NCI-H526 treated with DMSO at 0.1 percent for 48 hours (cell line): Measurements from ENCODE around the gene RFX1.
"Not testable (repeated sequence)": the region's sequence is repeated elsewhere in the genome, so short reads cannot be mapped to it uniquely, and the experiment has no call there.

ENCODE experiments used
- DNase-seq: peaks from one replicate; lab custom pipeline; 2025; lab: John Stamatoyannopoulos, UW

RFX1 gene

DNA sequence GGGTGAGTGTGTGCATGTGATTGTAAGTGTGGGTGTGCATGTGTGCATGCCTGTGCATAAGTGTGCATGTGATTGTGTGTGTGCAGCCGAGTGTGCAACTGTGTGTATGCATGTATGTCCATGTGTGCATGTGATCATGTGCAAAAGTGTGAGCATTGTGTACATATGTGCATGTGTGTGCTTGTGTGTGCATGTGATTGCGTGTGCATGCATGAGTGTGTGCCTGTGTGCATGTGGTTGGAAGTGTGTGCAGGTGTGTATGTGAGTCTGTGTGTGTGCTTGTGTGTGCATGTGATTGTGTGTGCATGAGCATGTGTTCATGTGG, 71.4 kb downstream of the RFX1 start:
- DNase-seq = no peak

DNA sequence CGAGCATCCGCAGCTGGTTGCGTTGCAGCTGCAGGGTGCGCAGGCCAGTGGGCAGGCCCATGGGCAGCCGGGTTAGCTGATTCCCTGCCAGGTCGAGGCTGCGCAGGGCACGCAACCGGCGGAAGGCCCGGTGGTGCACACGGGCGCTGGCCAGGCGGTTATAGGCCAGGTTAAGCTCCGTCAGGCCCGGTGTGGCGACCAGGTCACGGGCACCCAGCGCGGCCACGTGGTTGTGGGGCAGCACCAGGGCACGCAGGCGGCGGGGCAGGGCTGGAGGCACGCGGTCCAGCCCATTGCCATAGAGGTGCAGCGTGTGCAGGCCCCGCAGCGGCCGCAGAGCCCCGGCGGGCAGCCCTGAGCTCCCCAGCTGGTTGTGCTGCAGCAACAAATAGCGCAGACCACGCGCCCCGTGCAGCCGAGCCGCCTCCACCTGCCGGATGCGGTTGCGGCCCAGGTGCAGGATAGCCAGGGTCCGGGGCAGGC, 73.2 kb downstream of the RFX1 start:
- DNase-seq = no peak

DNA sequence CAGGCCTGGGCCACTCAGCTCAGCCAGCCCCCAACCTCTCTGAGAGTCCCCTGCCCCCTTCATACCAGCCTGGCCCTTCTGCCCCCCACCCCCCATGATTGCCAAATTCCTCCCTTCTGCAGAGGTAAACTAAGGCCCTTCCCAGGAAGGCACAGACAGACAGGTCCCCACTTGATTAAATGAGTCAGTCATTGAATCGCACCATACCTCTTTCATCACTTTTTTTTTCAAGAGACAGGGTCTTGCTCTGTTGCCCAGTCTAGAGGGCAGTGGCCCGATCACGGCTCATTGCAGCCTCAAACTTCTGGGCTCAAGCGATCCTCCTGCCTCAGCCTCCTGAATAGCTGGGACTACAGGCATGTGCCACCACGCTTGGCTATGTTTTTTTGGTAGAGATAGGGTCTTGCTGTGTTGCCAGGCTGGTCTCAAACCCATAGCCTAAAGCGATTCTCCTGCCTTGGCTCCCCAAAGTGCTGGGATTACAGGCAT, 73.9 kb downstream of the RFX1 start:
- no peak for DNase-seq

DNA sequence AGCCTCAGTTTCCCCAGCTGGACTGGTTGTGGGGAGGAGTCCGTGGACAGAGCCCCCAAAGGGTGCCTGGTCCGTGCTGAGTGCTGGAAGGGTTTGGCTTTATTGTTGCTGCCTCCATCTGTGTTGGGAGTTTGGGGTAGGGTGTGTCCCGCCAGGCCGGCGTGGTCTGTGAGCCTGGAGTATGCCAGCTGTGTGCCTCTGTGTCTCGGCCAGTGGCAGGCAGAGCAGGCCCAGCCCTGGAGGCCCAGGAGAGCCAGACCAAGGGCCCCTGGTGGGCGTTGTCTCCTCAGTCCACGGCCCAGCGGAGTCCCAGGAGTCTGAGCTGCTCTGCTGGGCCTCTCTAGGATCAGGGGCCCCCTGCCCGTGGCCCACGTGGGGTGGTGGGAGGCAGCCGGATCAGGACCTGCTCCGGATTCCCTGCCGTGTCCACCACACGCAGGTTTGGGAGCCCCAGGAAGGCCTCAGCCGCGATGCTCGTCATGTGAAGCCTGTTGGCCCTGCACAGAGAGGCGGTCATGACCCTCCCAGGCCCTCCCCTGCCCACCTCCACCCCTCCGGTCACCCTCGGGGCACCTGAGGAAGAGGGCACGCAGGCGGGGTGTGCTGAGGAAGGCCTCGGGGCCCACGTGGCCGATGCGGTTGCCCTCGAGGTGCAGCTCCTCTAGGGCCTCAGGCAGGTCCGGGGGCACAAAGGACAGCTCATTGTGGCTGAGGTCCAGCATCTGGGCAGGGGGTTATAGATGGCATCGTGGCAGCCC, 74.5 kb downstream of the RFX1 start:
- no peak for DNase-seq

DNA sequence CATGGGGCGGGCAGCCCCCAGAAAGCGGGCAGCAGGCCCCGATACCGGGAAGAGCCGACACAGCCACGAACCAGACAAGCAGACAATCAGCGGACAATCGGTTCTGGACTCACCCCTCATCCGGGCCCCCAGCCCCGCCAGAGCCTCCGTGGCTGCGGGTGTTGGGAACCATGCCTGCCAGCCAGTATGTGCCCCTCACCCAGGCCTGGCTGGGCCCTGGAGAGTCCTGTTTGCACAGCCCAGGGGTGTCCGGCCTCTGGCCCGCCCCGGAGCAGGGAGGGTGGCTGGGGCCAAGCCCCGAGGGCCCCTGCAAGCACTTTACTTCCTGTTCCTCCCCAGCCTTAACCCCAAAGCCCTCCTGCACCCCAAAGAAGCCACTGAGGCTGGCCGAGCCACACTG, 75.7 kb downstream of the RFX1 start:
- no peak for DNase-seq

DNA sequence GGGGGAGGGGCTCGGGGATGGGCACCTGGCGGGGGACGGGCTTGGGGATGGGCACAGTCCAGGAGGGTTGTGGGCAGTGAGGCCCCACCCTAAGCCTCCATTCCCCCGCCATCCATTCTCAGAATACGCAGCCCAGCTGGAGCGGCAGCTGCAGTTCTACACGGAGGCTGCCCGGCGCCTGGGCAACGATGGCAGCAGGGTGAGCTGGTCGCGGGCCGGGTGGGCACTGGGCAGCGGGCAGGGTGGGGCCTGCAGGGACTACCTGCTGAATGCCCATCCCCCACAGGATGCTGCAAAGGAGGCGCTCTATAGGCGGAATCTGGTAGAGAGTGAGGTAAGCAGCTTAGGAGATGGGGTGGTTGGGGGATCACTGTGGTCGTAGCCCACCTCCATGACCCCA, 76.2 kb downstream of the RFX1 start:
- no peak for DNase-seq

DNA sequence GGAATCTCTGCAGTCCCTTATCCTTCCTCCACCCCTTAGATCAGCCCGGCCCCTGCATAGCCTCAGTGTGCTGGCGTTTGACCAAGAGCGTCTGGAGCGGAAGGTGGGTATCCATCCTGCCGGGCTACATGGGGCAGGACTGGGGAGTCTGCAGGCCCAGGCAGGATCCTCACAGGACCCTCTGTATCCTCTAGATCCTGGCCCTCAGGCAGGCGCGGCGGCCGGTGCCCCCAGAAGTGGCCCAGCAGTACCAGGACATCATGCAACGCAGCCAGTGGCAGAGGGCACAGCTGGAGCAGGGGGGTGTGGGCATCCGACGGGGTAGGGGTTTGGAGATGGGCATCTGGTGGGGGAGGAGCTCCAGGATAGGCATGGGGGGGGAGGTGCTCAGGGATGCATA, 76.8 kb downstream of the RFX1 start:
- no peak for DNase-seq

DNA sequence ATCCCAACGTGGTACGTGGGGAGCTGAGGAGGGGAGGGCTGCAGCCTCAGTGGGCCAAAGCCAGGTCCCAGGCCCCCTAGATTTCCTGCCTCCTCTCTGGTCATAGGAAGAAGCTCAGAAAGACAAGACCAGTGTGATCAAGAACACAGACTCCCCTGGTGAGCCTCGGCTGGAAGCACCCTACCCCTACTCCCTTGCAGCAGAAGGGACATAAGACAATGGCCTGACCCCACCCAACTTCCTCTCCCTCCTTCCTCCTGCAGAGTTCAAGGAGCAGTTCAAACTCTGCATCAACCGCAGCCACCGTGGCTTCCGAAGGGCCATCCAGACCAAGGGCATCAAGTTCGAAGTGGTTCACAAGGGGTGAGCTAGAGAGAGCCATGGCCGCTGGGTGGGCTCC, 79.4 kb downstream of the RFX1 start:
- no peak for DNase-seq

DNA sequence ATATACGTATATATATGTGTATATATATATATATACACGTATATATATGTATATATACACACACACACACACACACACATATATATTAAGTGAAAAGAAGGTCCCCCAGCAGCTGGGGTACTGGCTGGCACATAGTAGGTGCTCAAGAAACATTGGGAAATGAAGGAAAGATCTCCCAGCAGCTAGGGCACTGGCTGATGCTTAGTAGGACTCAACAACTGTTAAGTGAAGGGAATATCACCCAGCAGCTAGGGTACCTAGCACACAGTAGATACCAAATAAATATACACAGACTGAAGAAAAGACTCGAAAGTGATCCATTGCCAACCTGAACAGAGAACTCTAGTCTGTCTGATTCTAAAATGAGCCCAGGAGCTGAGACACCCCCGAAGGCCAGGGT, 80.1 kb downstream of the RFX1 start:
- DNase-seq = no peak

DNA sequence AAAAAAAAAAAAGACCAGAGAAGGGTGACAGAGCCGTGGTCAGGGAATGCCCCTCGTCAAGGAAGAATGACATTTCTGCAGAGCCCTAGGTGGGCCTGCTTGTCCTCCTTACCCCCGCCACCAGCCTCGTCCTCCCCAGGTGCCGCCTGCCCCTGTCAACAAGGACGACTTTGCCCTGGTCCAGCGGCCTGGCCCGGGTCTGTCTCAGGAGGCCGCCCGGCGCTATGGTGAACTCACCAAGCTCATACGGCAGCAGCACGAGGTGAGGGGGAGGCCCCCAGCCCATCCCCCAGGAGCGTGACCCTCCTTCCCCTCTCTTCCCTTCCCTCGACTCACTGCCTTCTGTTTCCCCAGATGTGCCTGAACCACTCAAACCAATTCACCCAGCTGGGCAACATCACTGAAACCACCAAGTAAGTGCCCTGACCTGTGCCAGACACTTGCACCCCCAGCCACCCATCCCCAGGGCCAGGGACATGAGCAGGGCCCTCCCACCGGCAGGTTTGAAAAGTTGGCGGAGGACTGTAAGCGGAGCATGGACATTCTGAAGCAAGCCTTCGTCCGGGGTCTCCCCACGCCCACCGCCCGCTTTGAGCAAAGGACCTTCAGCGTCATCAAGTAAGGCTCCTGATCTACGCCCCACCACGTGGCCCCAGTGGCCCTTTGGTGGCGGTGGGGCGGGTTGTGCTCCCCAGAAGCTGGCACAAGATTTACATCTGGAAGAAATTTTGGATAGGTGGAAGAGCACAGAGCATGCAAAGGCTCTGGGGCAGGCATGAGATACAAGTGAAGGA, 82.7 kb downstream of the RFX1 start:
- no peak for DNase-seq

DNA sequence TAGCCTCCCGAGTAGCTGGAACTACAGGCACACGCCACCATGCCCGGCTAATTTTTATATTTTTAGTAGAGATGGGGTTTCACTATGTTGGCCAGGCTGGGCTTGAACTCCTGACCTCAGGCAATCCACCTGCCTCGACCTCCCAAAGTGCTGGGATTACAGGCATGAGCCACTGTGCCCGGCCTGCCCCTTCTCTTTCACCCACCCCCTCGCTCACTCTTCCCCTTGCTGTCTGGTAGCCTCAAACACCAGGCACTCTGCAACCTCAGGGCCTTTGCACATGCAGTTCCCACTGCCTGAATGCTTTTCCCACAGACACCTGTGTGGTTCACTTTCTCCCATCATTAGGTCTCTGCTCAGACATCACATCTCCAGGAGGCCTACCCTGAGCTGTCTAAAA, 84.0 kb downstream of the RFX1 start:
- not testable (repeated sequence) for DNase-seq

DNA sequence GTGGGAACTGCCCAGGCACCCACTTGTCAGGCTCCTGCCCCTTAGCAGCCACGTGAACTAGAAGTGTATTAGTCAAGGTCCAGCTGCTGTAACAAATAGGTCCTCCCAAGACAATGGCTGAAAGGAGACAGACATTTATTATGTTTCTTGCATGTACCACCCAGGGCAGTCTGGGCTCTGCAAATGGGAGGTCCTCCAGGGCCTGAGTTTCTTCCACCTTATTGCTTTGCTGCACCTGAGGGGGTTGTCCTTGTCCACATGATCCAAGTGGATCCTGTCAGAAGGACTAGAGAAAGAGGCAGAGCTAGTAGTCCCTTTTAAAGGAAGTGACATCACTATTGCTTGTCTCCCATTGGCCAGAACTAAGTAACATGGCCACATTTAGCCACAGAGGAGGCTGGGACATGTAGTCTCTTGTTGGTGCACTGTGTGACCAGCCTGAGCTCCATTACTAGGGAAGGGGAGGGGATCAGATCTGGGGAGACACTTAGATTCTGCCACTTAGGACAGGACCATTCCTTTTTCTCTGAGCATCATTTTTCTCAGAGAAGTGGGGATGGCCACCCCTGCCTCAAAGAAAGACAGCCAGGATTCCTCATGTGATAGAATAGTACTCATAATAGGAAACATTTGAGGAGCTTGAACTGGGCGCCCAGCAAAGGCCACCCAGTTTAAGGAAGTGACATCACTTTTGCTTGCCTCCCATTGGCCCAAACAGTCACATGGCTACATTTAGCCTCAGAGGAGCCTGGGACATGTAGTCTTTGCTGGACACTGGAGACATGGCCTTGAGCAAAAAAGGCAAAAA, 85.0 kb downstream of the RFX1 start:
- peak; percentile 13 for DNase-seq

DNA sequence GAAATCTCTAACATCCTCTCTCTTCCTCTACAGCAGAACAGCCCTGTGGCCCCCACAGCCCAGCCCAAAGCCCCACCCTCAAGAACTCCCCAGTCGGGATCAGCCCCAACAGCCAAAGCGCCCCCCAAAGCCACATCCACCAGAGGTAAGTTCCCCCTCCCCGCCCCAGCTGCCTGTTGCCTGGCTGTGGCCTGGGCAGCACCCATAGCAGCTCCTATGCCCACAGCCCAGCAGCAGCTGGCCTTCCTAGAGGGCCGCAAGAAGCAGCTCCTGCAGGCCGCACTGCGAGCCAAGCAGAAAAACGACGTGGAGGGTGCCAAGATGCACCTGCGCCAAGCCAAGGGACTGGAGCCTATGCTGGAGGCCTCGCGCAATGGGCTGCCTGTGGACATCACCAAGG, 85.6 kb downstream of the RFX1 start:
- DNase-seq = no peak

DNA sequence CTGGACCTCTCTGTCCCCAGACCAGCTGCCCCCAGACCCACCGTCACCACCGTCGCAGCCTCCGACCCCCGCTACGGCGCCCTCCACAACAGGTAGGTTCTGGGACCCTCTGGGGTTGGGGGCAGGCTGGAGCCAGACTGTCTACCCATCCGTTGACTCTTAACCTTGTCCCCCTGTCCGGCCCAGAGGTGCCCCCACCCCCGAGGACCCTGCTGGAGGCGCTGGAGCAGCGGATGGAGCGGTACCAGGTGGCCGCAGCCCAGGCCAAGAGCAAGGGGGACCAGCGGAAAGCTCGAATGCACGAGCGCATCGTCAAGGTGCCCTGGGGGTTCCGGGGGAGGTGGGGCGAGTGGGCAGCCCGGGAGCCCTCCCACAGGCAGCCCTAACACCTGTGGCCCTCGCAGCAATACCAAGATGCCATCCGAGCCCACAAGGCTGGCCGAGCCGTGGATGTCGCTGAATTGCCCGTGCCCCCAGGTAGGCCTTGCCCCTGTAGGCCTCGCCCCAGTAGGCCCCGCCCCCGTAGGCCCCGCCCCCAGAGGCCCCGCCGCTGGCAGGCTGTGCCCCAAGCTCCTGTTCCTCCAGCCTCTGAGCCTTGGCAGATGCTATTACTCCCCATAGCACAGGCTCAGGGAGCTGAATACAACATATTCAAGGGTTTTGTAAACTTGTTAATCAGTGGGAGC, 87.3 kb downstream of the RFX1 start:
- DNase-seq = no peak

DNA sequence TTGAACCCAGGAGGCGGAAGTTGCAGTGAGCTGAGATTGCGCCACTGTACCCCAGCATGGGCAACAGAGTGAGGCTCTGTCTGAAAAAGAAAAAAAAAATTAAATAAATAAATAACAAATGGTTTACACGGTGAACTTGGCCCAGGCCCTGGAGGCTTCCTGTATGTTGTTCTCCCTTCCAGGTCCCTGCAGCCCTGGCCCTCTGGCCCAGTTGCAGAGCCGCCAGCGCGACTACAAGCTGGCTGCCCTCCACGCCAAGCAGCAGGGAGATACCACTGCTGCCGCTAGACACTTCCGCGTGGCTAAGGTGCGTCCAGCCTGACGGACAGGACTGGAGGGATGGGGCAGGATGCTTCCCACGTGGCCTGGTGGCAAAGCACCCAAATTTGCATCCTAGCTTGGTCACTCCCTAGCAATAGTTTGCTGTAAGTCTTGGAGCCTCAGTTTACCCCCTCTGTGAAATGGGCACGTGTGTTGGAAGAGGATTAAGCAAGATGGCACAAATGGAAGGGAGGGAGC, 88.2 kb downstream of the RFX1 start:
- DNase-seq = no peak

DNA sequence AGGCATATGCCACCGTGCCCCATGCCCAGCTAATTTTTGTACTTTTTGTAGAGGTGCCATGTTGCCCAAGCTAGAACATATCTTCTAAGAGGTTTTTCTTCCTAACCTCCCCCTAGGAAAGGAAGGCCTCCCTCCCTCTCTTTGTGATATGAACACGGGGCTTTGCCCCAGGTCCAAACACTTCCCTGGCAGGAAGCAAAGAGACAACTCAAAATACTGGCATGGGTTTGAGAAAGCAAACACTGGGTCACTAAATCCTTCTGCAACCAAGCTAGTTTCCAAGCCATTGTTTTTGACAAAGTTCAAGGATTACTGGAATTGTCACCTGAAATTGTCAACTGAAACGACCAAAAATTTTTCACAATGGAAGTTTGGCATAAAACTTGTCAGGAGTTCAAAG, 91.3 kb downstream of the RFX1 start:
- no peak for DNase-seq

DNA sequence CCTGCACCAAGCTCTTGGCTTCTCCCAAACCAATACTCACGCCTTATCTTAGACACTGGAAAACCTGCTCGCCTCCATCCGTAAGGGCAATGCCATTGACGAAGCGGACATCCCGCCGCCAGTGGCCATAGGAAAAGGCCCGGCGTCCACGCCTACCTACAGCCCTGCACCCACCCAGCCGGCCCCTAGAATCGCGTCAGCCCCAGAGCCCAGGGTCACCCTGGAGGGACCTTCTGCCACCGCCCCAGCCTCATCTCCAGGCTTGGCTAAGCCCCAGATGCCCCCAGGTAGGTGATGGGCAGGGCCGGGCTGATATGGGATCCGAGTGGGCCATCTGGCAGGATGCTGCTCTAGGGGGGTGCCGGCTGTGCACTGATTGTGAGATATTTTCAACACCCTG, 92.8 kb downstream of the RFX1 start:
- no peak for DNase-seq
